HG02852 (cell line): ENCODE measurements around the gene KCNMA1.

ENCODE experiments used
- ATAC-seq: cut with Tn5 transposase; IDR thresholded peaks from one replicate; pipeline ENCODE4 v1.9.1; 2021; ENCODE audit warnings: mild to moderate bottlenecking, moderate library complexity; ENCODE audit not compliant: unreplicated experiment

KCNMA1 gene

GRCh38 chr10:77176232-77176631, 461.4 kb downstream of the KCNMA1 start:
- no peak for ATAC-seq

- ATAC-seq, result no peak
These were observed 461.9 kb downstream of the KCNMA1 start for GRCh38 chr10:77175631-77176222.

DNA sequence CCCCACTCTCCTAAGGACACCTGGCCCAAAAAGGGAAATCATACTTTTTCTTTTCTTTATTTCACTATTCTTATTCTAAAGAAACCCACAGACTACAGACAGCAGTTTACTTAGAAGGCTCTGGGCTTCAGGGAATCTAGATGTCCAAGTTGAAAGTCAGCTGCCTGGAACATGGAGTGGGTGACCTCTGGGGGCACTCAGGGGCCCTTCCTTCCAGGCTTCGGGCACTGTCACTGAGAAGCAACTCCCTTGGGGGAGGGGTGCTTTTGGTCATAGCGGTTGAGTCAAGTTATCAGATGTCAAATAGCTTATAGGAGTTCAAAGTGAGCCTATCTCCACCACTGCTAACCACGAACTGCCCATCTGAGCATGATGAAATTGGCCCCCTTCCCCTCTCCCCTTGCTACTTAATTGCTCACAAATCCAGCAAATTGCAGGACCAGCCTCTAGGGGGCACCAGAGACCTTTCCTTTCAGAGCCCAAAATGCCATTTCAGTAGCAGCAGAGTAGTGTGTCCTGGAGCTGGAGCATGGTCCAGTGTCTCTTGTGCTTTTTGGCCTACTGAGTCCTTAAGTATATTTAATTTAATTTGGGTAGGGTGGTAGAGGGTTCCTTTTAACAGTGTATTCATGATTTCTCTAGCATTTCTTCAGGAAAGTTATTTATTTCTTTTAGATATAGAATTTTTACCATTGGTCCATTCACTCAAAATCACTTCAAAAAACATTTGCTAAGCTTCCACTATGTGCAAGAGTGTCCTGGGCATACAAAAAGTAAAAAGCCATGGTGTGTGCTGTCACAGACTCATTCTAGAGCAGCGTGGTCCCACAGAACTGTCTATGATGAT, 463.8 kb downstream of the KCNMA1 start:
- peak; percentile 66 for ATAC-seq

- no peak for ATAC-seq
These were observed 465.5 kb downstream of the KCNMA1 start for GRCh38 chr10:77172086-77172485.

GRCh38 chr10:77168861-77169260, 468.7 kb downstream of the KCNMA1 start:
- ATAC-seq, result no peak

DNA sequence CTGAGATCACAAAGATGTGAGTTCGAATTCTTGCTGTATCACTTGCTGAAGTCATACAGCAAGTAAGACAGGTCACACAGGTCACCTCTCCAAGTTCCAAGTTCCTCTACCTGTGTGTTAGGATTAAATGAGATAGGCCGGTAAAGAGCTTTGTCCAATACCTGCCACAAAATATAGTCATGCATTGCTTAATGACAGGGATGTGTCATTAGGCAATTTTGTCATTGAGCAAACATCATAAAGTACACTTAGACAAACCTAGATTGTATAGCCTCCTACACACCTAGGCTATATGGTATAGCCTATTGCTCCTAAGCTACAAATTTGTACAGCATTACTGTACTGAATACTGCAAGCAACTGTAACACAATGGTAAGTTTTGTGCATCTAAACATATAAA, 469.4 kb downstream of the KCNMA1 start:
- ATAC-seq, result no peak

- peak; percentile 67 for ATAC-seq
These were observed 472.0 kb downstream of the KCNMA1 start for GRCh38 chr10:77165445-77166208.

DNA sequence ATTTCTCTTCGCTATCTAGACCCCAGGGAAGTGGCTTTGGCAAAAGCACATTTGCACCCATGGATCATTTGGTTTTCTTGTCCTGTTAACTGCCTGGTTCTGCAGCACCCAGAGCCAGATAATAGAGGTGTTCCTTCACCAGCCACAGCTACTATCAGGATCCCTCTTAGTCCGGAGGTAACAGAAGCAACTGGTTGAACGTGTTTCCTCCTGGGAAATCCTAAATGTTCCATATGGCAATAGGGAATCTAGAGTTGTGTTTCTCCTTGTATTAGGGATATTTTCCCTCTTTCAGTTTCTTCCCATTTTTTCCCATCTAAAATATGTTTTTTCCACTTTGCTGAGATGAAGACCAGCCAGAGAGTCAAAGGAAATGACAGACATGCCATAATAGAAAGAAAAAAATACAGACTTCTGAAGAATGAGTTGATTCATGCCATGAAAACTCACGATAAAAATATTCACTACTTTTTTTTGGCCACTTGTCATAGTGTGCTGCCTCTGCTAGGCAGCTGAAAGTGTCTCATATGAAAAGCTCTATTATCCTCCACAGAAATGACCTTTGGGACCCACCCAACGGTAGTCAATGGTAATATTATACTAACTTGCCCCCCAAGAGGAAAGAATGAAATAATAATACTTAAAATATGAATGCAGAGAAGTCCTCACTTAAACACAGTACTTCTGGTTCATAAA, 472.8 kb downstream of the KCNMA1 start:
- ATAC-seq, result no peak

GRCh38 chr10:77163670-77164348, 473.8 kb downstream of the KCNMA1 start:
- ATAC-seq, result no peak

GRCh38 chr10:77162697-77163096, 474.9 kb downstream of the KCNMA1 start:
- ATAC-seq, result no peak

GRCh38 chr10:77160679-77161078, 476.9 kb downstream of the KCNMA1 start:
- ATAC-seq, result no peak

DNA sequence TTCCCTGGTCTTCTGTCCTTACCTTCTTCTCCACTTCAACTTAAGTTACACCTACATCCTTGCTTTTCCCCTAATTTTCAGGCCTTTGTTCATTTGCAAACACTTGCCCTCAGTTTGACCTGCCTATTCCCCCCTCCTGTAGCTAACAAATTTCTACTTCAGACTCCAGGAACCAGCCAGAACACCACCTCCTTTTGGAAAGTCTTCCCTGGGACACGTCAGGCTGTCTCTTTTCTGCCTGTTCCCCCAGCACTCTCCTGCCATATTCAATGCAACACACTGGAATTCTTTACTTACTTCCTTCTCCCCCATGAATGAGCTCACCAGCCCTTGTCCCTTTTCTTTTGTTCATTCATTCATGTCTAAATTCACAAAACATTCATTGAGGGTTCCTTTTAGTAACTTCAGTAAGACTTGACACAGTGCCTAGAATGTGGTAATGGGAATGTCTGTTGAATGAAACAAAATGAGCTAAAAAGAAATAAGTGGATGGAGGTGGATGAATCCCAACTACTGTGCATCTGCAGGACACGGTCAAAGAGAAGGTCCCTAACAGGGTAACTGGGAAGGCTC, 478.0 kb downstream of the KCNMA1 start:
- ATAC-seq, result no peak

GRCh38 chr10:77158666-77159065, 478.9 kb downstream of the KCNMA1 start:
- ATAC-seq, result no peak

- ATAC-seq, result no peak
These were observed 480.2 kb downstream of the KCNMA1 start for GRCh38 chr10:77157248-77158019.

DNA sequence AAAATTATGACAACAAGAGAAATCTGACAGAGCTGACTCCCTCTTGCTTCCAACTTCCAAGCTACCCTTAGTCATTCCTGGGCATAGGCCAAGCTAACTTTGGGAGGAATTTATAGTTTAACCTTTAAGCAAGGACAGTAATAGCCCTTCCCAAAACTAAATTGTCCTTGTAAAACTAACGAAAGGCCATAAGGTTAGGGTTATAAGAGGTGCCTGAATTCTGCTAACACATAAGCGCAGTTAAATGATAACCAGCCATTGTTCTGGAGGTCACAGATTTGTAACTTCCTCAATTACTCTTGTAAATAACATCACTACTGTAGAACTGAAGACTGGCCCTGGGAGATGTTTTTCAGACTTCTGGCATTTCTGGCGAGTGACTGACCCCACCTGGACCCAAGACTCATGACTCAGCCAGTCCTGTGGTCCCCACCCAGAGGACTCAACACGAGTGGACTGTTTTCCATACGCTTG, 481.2 kb downstream of the KCNMA1 start:
- no peak for ATAC-seq

DNA sequence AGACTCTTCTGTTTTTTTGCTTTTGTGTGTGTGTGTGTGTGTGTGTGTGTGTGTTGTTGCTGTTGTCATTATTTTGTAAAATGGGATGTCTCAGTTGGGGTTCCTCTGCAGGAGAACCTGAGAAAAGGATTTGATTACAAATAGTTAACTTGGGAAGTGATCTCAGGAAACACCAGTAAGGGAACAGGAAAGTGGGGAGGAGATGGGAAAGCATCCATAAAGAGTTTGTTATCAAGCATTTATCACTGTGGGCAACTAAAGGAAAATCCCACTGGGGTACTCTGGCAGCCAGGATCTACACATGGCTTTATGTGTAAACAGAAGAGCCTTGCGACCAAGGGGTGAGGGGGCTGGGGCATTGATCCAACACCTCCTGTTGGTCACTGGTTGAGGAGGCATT, 485.4 kb downstream of the KCNMA1 start:
- ATAC-seq, result no peak

GRCh38 chr10:77151408-77151807, 486.2 kb downstream of the KCNMA1 start:
- no peak for ATAC-seq

GRCh38 chr10:77149706-77150105, 487.9 kb downstream of the KCNMA1 start:
- no peak for ATAC-seq

DNA sequence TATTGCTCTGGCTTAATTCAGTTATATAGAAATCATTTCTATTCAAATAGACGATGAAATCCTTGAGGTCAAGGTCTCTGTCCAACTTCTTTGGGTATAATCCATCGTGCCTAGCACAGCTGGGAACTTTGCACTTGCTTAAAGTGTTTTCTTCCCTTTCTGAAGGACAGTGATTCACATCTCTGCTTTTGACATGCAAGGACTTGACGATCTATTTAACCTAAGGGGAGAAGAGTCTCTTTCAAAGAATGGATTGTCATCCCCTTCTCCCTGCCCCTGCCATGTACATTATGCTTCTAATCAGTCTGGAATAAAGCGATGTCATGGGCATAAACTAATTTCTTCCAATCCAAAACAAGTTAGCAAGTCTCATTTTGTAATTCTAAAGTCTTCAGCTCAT, 488.6 kb downstream of the KCNMA1 start:
- ATAC-seq, result no peak
